Measurements from ENCODE around the gene RUNX1.

Gene RUNX1

GRCh38 chr21:34907461-34908418, 141.4 kb downstream of the RUNX1 start:
- no peak for DNase-seq (ENCODE audit: low read depth)
- H3K4me3 ChIP-seq (ENCODE audit: control insufficient read depth, low read depth, low read length) = no peak overlapping the region
- TF ChIP-seq, protein P1, sequence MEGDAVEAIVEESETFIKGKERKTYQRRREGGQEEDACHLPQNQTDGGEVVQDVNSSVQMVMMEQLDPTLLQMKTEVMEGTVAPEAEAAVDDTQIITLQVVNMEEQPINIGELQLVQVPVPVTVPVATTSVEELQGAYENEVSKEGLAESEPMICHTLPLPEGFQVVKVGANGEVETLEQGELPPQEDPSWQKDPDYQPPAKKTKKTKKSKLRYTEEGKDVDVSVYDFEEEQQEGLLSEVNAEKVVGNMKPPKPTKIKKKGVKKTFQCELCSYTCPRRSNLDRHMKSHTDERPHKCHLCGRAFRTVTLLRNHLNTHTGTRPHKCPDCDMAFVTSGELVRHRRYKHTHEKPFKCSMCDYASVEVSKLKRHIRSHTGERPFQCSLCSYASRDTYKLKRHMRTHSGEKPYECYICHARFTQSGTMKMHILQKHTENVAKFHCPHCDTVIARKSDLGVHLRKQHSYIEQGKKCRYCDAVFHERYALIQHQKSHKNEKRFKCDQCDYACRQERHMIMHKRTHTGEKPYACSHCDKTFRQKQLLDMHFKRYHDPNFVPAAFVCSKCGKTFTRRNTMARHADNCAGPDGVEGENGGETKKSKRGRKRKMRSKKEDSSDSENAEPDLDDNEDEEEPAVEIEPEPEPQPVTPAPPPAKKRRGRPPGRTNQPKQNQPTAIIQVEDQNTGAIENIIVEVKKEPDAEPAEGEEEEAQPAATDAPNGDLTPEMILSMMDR (IDR thresholded peaks at IDR 0.05; ENCODE audit: control insufficient read depth, insufficient read depth, low read depth, low read length, missing control alignments) = no peak

DNA sequence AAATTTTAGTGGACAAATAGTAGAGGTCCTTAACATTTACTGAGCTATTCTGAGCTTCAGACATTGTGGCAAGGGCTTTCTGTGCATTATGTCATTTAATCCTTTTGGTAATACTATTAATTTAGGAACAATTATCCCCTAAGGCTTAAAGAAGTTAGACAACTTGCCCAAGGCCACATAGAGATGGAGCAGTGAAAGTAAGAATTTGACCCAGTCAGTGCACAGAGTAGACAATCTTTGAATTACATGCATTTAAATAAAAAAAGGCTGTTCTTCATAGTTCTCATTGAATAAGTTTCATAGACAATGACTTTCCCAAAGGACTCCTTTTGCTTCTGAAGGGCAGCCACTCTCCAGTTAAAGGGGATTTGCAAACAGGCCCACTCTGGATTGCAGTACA, 142.7 kb downstream of the RUNX1 start:
- no peak overlapping the region for H3K4me3 ChIP-seq (ENCODE audit: control insufficient read depth, low read depth, low read length)
- DNase-seq (ENCODE audit: low read depth) = no peak
- TF ChIP-seq, protein P1 (IDR thresholded peaks at IDR 0.05; ENCODE audit: control insufficient read depth, insufficient read depth, low read depth, low read length, missing control alignments) = no peak

DNA sequence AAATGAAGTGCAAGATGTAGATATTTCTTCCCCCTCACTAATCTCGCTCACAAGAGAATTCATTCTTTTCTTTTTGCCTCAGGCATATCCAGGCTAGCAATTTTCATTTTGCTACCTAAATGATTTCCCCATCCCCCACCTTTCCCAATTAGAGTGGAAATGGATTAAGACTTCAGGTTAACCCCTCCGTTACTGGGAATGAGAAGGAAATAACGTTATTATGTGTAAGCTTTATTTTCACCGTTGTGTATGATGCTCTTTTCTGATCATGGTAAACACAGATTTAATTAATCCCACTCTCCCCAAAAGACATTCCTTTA, 143.9 kb downstream of the RUNX1 start:
- H3K4me3 ChIP-seq (ENCODE audit: control insufficient read depth, low read depth, low read length) = no peak overlapping the region
- TF ChIP-seq, protein P1 (IDR thresholded peaks at IDR 0.05; ENCODE audit: control insufficient read depth, insufficient read depth, low read depth, low read length, missing control alignments) = no peak
- DNase-seq (ENCODE audit: low read depth) = no peak

DNA sequence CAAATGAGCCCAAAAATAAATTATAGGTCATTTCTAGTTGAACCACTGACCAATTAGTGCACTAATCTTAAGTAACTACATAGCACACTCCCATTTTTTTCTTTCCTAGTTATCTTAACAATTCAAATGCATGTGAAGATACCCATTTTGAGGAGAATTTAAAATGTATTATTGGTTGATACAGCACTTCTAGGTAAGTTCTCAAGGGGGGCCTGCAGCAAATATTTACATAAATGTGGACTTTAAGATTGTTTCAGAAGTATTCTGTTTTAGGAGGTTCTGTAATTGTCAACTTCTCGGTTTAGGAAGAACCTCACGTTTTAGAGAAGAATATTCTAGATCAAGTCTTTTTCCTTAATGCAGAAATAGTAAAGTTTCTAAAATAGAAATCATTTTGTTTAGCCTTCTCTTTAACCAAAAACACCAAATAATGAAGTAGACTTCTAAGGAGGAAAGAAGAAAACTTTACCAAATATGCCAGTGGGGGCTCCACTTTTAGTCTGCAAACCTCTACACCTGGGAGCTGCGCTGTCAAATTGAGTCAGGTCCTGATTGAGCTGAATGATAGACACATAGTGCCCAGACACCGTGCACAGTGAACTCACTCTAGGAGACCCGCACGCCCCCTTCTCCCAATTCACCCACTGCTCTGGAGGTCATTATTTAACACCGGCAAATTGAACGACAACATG, 144.4 kb downstream of the RUNX1 start:
- TF ChIP-seq, protein P1 (IDR thresholded peaks at IDR 0.05; ENCODE audit: control insufficient read depth, insufficient read depth, low read depth, low read length, missing control alignments) = no peak
- no peak overlapping the region for H3K4me3 ChIP-seq (ENCODE audit: control insufficient read depth, low read depth, low read length)
- no peak for DNase-seq (ENCODE audit: low read depth)

- peak; percentile 79 for DNase-seq (ENCODE audit: low read depth)
- TF ChIP-seq, protein P1 (IDR thresholded peaks at IDR 0.05; ENCODE audit: control insufficient read depth, insufficient read depth, low read depth, low read length, missing control alignments) = no peak
- H3K4me3 ChIP-seq (ENCODE audit: control insufficient read depth, low read depth, low read length) = no peak overlapping the region
These were observed 148.7 kb downstream of the RUNX1 start for GRCh38 chr21:34900376-34900775.

GRCh38 chr21:34899760-34900159, 149.3 kb downstream of the RUNX1 start:
- H3K4me3 ChIP-seq (ENCODE audit: control insufficient read depth, low read depth, low read length) = no peak overlapping the region
- TF ChIP-seq, protein P1 (IDR thresholded peaks at IDR 0.05; ENCODE audit: control insufficient read depth, insufficient read depth, low read depth, low read length, missing control alignments) = no peak
- DNase-seq (ENCODE audit: low read depth) = no peak

All from AG09309 (cell line).